ENCODE results near the gene SMARCA2.
A peak's percentile ranks its signal among the peaks of the same experiment; 100 is the strongest.

SMARCA2 gene

DNA sequence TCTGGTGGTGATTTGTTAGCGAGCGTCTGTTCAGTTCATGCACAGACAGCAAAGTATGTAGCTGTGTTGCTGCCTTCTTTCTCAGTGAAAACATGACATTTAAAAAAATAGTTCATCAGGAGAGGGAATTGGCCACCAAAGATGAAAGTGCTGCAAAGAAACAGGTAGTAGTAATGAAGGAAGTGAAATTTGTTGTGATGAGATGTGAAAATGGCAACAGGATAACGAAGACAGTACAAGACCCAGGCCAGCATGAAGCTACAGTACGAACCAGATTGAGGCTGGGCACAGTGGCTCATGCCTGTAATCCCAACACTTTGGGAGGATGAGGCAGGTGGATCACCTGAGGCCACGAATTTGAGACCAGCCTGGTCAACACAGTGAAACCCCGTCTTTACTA lies 136.0 kb downstream of the SMARCA2 start:
- FAIRE-seq: no peak

DNA sequence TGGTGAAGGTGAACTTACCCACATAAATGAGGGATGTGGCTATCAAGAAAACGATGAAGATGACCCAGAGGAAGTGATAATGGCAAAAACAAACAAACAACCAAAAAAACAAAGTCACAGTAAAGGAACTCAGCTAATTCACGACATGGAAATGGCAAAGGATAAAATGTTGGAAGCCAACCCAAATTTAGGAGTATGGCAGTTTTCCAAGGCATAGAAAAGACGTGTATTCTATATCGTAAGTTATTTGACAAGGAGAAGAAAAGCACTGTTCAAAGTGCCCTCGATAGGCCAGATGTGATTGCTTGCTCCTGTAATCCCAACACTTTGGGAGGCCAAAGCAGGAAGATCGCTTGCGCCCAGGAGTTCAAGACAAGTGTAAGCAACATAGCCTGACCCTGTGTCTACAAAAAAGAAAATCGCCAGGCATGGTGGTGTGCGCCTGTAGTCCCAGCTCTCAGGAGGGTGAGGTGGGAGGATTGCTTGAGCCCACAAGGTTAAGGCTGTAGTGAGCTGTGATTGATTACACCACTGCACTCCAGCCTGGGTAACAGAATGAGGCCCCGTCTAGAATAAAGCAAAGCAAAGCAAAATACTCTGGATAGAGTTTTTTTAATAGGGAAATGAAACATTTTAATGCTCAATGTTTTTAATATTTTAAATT lies 138.0 kb downstream of the SMARCA2 start:
- no peak for FAIRE-seq

- no peak for FAIRE-seq
Measured at GRCh38 chr9:2153630-2154217, 138.6 kb downstream of the SMARCA2 start.

- no peak for FAIRE-seq
Measured at GRCh38 chr9:2154731-2155130, 139.6 kb downstream of the SMARCA2 start.

DNA sequence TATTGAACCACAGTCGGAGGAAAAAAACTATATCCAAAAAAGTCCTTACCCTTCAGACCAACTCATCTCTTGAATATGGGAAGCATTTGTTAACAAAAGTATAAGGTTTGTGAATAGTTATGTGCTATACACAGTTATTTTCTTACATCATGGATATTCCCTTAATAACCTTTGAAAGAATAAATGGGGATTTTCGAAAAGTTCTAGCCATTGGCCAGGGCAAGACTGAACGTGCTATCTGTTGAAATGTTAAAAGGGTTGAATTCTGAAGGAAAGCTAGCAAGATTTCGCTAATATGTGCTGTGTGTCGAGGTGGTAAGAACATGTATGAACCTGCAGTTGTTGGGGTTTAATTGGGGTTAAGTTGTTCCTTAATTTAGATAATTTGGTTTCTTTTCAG lies 140.8 kb downstream of the SMARCA2 start:
- FAIRE-seq: peak; percentile 45

GRCh38 chr9:2157277-2158110 lies 142.3 kb downstream of the SMARCA2 start:
- no peak for FAIRE-seq

DNA sequence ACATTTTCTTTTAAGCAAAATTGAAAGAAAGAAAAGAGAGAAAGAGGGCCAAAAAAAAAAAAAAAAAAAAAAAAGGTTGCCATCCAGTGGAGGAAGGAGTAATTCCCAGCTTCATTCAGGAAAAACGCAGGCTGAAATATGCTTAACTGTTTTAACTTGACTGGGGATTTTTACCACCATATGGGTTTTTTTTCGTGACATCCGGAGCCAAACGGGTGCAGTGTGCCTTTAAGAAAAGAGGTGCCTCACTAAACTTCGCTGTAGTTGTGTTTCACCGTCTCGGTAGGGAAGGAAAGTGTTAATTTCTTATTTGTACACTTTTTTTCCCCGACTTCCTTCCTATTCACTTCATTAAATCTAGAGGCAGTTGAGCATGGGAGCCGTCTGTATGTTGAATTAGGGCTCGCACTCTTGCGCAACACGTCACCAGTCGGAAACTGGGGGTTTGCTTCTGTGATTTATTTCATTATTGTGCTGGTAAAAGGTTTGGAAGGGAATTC lies 143.0 kb downstream of the SMARCA2 start:
- FAIRE-seq: peak; percentile 85

DNA sequence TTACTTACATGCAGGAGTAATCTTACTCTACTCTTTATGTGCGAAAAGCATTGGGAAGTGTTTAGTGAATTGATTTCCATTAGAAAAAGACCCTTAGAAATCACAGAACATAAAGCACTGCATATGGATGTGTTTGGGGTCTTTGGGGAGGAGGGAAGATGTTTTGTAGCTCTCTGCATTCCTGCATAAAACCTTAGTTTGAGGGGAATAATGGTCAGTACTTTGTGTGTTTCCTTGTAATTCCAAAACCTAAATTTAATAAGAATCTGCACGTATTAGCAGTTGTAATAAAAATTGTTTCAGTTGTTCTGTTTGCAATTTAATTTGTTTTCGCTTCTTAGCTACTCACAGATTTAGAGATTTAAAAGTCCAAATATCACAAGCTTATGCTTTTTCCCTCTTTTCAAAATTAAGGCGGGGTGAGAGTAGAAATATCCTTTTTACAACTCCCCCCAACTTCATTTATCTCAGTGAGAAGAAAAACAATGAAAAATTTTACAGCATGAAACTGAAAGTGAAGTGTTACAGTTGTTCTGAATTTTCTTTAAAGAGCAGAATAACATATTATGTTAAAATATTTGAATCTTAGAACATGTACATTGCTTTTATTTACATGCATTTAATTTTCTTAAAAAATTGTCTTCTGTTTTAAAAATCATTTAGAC lies 143.8 kb downstream of the SMARCA2 start:
- peak; percentile 43 for FAIRE-seq

GRCh38 chr9:2159521-2160454 lies 144.6 kb downstream of the SMARCA2 start:
- FAIRE-seq: peak; percentile 94

- no peak for FAIRE-seq
Measured at GRCh38 chr9:2161661-2162060, 146.5 kb downstream of the SMARCA2 start.

- no peak for FAIRE-seq
Measured at GRCh38 chr9:2163231-2163885, 148.2 kb downstream of the SMARCA2 start.

DNA sequence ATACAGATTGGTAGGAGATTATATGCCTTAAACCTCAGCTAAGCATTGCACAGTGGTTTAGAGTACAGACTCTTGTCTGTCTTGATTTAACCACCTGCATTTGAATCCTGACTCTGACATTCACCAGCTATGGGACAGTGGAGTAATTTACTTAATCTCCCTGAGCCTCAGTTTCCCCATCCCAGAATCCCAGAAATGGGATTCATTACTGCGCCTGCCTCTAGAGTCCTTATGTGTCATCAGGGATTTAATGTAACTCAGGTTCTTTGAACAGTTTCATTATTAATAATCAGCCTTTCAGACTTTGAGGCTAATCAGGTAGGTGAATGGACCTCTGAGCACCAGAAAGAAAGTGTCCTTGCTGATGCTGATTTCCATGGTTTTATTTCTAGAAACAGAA lies 149.1 kb downstream of the SMARCA2 start:
- FAIRE-seq: no peak

- no peak for FAIRE-seq
Measured at GRCh38 chr9:2166203-2166602, 151.1 kb downstream of the SMARCA2 start.

- no peak for FAIRE-seq
Measured at GRCh38 chr9:2169035-2169434, 153.9 kb downstream of the SMARCA2 start.

- FAIRE-seq: no peak
Measured at GRCh38 chr9:2170722-2171121, 155.6 kb downstream of the SMARCA2 start.

GRCh38 chr9:2173170-2173569 lies 158.0 kb downstream of the SMARCA2 start:
- FAIRE-seq: no peak

- no peak for FAIRE-seq
Measured at GRCh38 chr9:2173861-2174260, 158.7 kb downstream of the SMARCA2 start.

DNA sequence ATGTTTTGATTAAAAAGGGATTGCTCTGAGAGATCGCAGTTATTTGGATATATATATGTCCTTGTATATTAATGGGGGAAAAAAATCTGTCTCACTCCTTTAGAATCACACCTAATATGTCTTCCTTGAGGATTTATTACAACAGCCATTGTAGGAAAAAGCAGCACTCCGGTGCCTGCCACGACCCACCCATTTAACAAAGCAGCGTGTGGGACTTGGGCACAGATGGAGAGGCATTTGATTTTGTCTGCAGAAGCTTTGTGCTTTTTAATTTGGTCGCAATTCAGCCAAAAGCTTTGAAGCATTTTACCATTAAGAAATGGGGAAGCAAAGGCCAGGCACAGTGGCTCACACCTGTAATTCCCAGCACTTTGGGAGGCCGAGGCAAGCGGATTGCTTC lies 159.2 kb downstream of the SMARCA2 start:
- no peak for FAIRE-seq

- no peak for FAIRE-seq
Measured at GRCh38 chr9:2174911-2175310, 159.8 kb downstream of the SMARCA2 start.

DNA sequence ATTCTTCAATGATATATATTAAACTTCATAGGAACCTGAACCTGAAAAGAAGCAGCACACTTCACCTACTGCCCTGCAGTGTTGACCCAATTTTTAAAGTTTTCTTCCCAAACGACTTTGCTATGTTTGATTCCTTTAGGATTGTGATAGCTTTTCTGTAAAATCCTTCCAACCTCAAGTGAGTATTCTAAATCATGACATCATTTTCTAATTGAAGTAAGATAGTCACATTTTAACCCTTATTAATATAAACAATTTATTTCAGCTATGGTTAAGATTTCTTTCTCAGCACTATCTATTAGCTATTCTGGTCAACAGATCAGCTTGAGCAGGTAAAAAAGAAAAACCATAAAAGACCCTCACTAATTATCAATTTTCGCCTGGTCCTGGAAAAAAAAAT lies 162.0 kb downstream of the SMARCA2 start:
- FAIRE-seq: no peak

- peak; percentile 36 for FAIRE-seq
Measured at GRCh38 chr9:2178034-2178734, 163.0 kb downstream of the SMARCA2 start.
